ENCODE measurements around the gene FOXA2.

- no peak for TF ChIP-seq POLR2AphosphoS5 (IDR thresholded peaks at IDR 0.05; ENCODE audit: borderline replicate concordance, low read depth, low read length)
- no peak for TF ChIP-seq FOXP2 (optimal IDR thresholded peaks at IDR 0.05; ENCODE audit: control extremely low read depth, extremely low read length, insufficient read depth)
- no peak for TF ChIP-seq EZH2 (IDR thresholded peaks at IDR 0.05)
Measured at GRCh38 chr20:22582386-22582963, 1.9 kb downstream of the FOXA2 start.

Measured in SK-N-MC (cell line).